GM19395 (cell line): Measurements from ENCODE around the gene TBC1D16.
"Not testable (repeated sequence)": the region's sequence is repeated elsewhere in the genome, so short reads cannot be mapped to it uniquely, and the experiment has no call there.

Source experiments
- ATAC-seq: cut with Tn5 transposase; IDR thresholded peaks from one replicate; pipeline ENCODE4 v1.9.1; 2021; ENCODE audit warnings: mild to moderate bottlenecking, moderate library complexity; ENCODE audit not compliant: unreplicated experiment

Gene TBC1D16

GRCh38 chr17:80055597-80055996 is 19.9 kb upstream of the TBC1D16 start:
- ATAC-seq, result no peak

- no peak for ATAC-seq
Measured at GRCh38 chr17:80053102-80053501, 17.4 kb upstream of the TBC1D16 start.

- ATAC-seq, result no peak
Measured at GRCh38 chr17:80051681-80052080, 16.0 kb upstream of the TBC1D16 start.

GRCh38 chr17:80050706-80051105 is 15.0 kb upstream of the TBC1D16 start:
- no peak for ATAC-seq

GRCh38 chr17:80049986-80050385 is 14.3 kb upstream of the TBC1D16 start:
- ATAC-seq, result no peak

- ATAC-seq, result no peak
Measured at GRCh38 chr17:80047176-80047575, 11.5 kb upstream of the TBC1D16 start.

GRCh38 chr17:80046709-80047108 is 11.0 kb upstream of the TBC1D16 start:
- ATAC-seq, result not testable (repeated sequence)

GRCh38 chr17:80045703-80046102 is 10.0 kb upstream of the TBC1D16 start:
- no peak for ATAC-seq

- ATAC-seq, result no peak
Measured at GRCh38 chr17:80043963-80044362, 8.3 kb upstream of the TBC1D16 start.

- no peak for ATAC-seq
Measured at GRCh38 chr17:80036715-80037477, 1.2 kb upstream of the TBC1D16 start.

GRCh38 chr17:80035937-80036714 is 454 bp upstream of the TBC1D16 start, which contains the start of gene CCDC40:
Gene CCDC40, plus strand, starts transcription at chr17:80036642. Its CDS starts 21 bp downstream, at chr17:80036663.
- no peak for ATAC-seq

- no peak for ATAC-seq
Measured at GRCh38 chr17:80034791-80035686, 633 bp downstream of the TBC1D16 start.

- no peak for ATAC-seq
Measured at GRCh38 chr17:80033840-80034239, 1.8 kb downstream of the TBC1D16 start.

GRCh38 chr17:80032614-80033171 is 3.0 kb downstream of the TBC1D16 start:
- no peak for ATAC-seq

- ATAC-seq, result no peak
Measured at GRCh38 chr17:80031691-80032430, 3.8 kb downstream of the TBC1D16 start.

GRCh38 chr17:80030730-80031410 is 4.8 kb downstream of the TBC1D16 start:
- ATAC-seq, result no peak

GRCh38 chr17:80029258-80029974 is 6.3 kb downstream of the TBC1D16 start:
- ATAC-seq, result no peak

GRCh38 chr17:80028030-80028429 is 7.6 kb downstream of the TBC1D16 start:
- no peak for ATAC-seq

GRCh38 chr17:80027043-80027435 is 8.6 kb downstream of the TBC1D16 start:
- no peak for ATAC-seq
